ENCODE measurements around the gene TNFRSF21. TPM values are rescaled to one million over a fixed set of nuclear protein-coding genes. Genes with fewer than 3 reads are reported as not detected.

Gene TNFRSF21
- total RNA-seq, 1 experiment from 2014 or later = 47.3 TPM

DNA sequence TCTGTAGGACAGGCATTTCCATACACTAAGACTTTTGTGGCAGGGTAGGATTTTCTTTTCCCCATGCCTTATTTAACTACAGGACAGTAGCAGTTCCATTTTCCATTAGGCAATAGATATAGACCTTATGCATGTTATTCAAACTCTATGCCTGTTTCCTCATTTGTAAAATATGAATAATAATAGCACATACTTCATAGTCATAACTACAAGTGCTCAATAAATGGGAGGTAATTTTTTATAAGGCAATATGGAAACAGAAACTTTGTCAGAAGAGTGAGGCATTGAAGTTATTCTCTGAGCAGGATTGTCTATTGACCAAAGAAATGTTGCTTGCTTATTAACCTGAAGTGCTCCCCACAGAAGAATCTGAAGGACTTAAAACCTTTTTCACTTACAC is 41.9 kb upstream of the TNFRSF21 start (continued):
- TF ChIP-seq, protein P1, sequence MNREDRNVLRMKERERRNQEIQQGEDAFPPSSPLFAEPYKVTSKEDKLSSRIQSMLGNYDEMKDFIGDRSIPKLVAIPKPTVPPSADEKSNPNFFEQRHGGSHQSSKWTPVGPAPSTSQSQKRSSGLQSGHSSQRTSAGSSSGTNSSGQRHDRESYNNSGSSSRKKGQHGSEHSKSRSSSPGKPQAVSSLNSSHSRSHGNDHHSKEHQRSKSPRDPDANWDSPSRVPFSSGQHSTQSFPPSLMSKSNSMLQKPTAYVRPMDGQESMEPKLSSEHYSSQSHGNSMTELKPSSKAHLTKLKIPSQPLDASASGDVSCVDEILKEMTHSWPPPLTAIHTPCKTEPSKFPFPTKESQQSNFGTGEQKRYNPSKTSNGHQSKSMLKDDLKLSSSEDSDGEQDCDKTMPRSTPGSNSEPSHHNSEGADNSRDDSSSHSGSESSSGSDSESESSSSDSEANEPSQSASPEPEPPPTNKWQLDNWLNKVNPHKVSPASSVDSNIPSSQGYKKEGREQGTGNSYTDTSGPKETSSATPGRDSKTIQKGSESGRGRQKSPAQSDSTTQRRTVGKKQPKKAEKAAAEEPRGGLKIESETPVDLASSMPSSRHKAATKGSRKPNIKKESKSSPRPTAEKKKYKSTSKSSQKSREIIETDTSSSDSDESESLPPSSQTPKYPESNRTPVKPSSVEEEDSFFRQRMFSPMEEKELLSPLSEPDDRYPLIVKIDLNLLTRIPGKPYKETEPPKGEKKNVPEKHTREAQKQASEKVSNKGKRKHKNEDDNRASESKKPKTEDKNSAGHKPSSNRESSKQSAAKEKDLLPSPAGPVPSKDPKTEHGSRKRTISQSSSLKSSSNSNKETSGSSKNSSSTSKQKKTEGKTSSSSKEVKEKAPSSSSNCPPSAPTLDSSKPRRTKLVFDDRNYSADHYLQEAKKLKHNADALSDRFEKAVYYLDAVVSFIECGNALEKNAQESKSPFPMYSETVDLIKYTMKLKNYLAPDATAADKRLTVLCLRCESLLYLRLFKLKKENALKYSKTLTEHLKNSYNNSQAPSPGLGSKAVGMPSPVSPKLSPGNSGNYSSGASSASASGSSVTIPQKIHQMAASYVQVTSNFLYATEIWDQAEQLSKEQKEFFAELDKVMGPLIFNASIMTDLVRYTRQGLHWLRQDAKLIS (CRISPR knock-in tag; IDR thresholded peaks at IDR 0.05; ENCODE audit: borderline replicate concordance) = no peak
- TF ChIP-seq, protein P2, sequence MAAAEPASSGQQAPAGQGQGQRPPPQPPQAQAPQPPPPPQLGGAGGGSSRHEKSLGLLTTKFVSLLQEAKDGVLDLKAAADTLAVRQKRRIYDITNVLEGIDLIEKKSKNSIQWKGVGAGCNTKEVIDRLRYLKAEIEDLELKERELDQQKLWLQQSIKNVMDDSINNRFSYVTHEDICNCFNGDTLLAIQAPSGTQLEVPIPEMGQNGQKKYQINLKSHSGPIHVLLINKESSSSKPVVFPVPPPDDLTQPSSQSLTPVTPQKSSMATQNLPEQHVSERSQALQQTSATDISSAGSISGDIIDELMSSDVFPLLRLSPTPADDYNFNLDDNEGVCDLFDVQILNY (CRISPR knock-in tag; IDR thresholded peaks at IDR 0.05) = no peak
- TF ChIP-seq, protein P3, sequence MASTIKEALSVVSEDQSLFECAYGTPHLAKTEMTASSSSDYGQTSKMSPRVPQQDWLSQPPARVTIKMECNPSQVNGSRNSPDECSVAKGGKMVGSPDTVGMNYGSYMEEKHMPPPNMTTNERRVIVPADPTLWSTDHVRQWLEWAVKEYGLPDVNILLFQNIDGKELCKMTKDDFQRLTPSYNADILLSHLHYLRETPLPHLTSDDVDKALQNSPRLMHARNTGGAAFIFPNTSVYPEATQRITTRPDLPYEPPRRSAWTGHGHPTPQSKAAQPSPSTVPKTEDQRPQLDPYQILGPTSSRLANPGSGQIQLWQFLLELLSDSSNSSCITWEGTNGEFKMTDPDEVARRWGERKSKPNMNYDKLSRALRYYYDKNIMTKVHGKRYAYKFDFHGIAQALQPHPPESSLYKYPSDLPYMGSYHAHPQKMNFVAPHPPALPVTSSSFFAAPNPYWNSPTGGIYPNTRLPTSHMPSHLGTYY (CRISPR knock-in tag; IDR thresholded peaks at IDR 0.05) = no peak
- no peak for TF ChIP-seq ZNF423 (CRISPR knock-in tag; IDR thresholded peaks at IDR 0.05)
- TF ChIP-seq, protein P4, sequence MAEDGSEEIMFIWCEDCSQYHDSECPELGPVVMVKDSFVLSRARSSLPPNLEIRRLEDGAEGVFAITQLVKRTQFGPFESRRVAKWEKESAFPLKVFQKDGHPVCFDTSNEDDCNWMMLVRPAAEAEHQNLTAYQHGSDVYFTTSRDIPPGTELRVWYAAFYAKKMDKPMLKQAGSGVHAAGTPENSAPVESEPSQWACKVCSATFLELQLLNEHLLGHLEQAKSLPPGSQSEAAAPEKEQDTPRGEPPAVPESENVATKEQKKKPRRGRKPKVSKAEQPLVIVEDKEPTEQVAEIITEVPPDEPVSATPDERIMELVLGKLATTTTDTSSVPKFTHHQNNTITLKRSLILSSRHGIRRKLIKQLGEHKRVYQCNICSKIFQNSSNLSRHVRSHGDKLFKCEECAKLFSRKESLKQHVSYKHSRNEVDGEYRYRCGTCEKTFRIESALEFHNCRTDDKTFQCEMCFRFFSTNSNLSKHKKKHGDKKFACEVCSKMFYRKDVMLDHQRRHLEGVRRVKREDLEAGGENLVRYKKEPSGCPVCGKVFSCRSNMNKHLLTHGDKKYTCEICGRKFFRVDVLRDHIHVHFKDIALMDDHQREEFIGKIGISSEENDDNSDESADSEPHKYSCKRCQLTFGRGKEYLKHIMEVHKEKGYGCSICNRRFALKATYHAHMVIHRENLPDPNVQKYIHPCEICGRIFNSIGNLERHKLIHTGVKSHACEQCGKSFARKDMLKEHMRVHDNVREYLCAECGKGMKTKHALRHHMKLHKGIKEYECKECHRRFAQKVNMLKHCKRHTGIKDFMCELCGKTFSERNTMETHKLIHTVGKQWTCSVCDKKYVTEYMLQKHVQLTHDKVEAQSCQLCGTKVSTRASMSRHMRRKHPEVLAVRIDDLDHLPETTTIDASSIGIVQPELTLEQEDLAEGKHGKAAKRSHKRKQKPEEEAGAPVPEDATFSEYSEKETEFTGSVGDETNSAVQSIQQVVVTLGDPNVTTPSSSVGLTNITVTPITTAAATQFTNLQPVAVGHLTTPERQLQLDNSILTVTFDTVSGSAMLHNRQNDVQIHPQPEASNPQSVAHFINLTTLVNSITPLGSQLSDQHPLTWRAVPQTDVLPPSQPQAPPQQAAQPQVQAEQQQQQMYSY (CRISPR knock-in tag; IDR thresholded peaks at IDR 0.05) = no peak
- TF ChIP-seq, protein P5, sequence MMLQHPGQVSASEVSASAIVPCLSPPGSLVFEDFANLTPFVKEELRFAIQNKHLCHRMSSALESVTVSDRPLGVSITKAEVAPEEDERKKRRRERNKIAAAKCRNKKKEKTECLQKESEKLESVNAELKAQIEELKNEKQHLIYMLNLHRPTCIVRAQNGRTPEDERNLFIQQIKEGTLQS (CRISPR knock-in tag; conservative IDR thresholded peaks at IDR 0.05) = no peak
- TF ChIP-seq RELA (CRISPR knock-in tag; IDR thresholded peaks at IDR 0.05; ENCODE audit: borderline replicate concordance) = no peak

DNA sequence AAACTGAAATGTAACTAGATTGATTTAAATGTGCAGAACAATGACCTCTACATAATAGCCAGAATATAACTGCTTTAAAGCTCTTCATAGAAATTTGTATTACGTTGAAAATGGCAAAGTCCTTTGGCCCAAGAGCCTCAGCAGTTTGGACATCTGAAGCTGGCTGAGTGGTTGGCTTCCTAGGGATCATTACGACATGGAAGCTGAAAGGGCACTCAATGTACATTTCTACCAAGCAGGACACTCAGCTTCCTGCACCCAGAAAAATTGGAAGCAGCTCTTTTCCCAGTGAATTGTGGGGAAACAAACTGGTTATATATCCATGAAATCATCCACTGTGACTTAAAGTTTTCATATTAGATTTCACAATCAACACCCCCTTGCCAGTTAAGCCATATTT is 40.2 kb upstream of the TNFRSF21 start:
- ChIA-PET POLR2A (no interaction called here), CTCF (no interaction called here)
- Mint-ChIP-seq H3K4me1 (peaks cover 1% of the 10 kb centered on the region; the same call in 1 of the 2 replicates), H3K36me3 (no peaks in the 10 kb centered on the region), H3K27ac (no peak overlapping the region), H3K9me3 (peaks cover 15% of the 10 kb centered on the region), H3K27me3 (ENCODE audit: low read depth) (no peaks in the 10 kb centered on the region), H3K4me3 (no peak overlapping the region)
- no peak for DNase-seq (ENCODE audit: low spot score)
- no peak for ATAC-seq
- TF ChIP-seq TEAD1 (CRISPR knock-in tag; IDR thresholded peaks at IDR 0.05) = no peak
- TF ChIP-seq, protein P6, sequence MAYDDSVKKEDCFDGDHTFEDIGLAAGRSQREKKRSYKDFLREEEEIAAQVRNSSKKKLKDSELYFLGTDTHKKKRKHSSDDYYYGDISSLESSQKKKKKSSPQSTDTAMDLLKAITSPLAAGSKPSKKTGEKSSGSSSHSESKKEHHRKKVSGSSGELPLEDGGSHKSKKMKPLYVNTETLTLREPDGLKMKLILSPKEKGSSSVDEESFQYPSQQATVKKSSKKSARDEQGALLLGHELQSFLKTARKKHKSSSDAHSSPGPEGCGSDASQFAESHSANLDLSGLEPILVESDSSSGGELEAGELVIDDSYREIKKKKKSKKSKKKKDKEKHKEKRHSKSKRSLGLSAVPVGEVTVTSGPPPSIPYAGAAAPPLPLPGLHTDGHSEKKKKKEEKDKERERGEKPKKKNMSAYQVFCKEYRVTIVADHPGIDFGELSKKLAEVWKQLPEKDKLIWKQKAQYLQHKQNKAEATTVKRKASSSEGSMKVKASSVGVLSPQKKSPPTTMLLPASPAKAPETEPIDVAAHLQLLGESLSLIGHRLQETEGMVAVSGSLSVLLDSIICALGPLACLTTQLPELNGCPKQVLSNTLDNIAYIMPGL (CRISPR knock-in tag; IDR thresholded peaks at IDR 0.05) = no peak
- TF ChIP-seq, protein P2 (CRISPR knock-in tag; IDR thresholded peaks at IDR 0.05) = no peak
- no peak for TF ChIP-seq RELA (CRISPR knock-in tag; IDR thresholded peaks at IDR 0.05; ENCODE audit: borderline replicate concordance)
- TF ChIP-seq, protein P7, sequence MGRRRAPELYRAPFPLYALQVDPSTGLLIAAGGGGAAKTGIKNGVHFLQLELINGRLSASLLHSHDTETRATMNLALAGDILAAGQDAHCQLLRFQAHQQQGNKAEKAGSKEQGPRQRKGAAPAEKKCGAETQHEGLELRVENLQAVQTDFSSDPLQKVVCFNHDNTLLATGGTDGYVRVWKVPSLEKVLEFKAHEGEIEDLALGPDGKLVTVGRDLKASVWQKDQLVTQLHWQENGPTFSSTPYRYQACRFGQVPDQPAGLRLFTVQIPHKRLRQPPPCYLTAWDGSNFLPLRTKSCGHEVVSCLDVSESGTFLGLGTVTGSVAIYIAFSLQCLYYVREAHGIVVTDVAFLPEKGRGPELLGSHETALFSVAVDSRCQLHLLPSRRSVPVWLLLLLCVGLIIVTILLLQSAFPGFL (CRISPR knock-in tag; IDR thresholded peaks at IDR 0.05; ENCODE audit: borderline replicate concordance) = no peak
- TF ChIP-seq OVOL2 (CRISPR knock-in tag; IDR thresholded peaks at IDR 0.05; ENCODE audit: borderline replicate concordance) = no peak
- no peak for TF ChIP-seq EMX1 (CRISPR knock-in tag; IDR thresholded peaks at IDR 0.05)
- TF ChIP-seq ATF1 (CRISPR knock-in tag; IDR thresholded peaks at IDR 0.05) = no peak
- TF ChIP-seq, protein P8, sequence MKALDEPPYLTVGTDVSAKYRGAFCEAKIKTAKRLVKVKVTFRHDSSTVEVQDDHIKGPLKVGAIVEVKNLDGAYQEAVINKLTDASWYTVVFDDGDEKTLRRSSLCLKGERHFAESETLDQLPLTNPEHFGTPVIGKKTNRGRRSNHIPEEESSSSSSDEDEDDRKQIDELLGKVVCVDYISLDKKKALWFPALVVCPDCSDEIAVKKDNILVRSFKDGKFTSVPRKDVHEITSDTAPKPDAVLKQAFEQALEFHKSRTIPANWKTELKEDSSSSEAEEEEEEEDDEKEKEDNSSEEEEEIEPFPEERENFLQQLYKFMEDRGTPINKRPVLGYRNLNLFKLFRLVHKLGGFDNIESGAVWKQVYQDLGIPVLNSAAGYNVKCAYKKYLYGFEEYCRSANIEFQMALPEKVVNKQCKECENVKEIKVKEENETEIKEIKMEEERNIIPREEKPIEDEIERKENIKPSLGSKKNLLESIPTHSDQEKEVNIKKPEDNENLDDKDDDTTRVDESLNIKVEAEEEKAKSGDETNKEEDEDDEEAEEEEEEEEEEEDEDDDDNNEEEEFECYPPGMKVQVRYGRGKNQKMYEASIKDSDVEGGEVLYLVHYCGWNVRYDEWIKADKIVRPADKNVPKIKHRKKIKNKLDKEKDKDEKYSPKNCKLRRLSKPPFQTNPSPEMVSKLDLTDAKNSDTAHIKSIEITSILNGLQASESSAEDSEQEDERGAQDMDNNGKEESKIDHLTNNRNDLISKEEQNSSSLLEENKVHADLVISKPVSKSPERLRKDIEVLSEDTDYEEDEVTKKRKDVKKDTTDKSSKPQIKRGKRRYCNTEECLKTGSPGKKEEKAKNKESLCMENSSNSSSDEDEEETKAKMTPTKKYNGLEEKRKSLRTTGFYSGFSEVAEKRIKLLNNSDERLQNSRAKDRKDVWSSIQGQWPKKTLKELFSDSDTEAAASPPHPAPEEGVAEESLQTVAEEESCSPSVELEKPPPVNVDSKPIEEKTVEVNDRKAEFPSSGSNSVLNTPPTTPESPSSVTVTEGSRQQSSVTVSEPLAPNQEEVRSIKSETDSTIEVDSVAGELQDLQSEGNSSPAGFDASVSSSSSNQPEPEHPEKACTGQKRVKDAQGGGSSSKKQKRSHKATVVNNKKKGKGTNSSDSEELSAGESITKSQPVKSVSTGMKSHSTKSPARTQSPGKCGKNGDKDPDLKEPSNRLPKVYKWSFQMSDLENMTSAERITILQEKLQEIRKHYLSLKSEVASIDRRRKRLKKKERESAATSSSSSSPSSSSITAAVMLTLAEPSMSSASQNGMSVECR (CRISPR knock-in tag; IDR thresholded peaks at IDR 0.05; ENCODE audit: borderline replicate concordance) = no peak
- no peak for TF ChIP-seq RORB (CRISPR knock-in tag; IDR thresholded peaks at IDR 0.05)

Data from WTC11 (cell line).